Mesenteric fat pad (tissue), 1 donor: ENCODE measurements around the gene GFRA3. TPM values are rescaled to one million over a fixed set of nuclear protein-coding genes. Genes with fewer than 3 reads are reported as not detected.
"Not testable (repeated sequence)": the region's sequence is repeated elsewhere in the genome, so short reads cannot be mapped to it uniquely, and the experiment has no call there.

Experiments
- DNase-seq: peaks from one replicate; pipeline ENCODE4 v3.0.0-alpha.2; 2020; ENCODE audit warnings: low spot score
- total RNA-seq: library from RNA; stranded (reverse); fragmentation: NEBNext Ultra II Directional; extraction: Animal tissue kit (Norgen Biotek cat#: 25700); gene quantifications from one replicate; pipeline ENCODE4 v1.2.1, GENCODE V29; 2021
- donor health status: DM: yes; HTN: yes; CAD: no.

Gene GFRA3
- total RNA-seq, 1 donor from 2014 or later, result not detected

DNA sequence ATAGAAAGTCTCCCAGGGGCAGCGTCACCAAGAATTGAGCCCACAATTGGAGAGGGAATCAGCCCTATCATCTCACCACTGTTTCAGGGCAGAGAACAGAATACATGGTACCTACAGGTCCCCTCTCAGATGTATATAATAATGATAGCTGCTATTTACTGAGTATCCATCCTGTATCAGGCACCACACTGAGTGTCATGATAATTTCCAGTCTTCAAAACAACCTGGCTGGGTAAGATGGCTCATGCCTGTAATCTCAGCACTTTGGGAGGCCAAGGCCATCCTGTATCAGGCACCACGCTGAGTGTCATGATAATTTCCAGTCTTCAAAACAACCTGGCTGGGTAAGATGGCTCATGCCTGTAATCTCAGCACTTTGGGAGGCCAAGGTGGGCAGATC lies 26.6 kb downstream of the GFRA3 start:
- DNase-seq, result not testable (repeated sequence)

DNA sequence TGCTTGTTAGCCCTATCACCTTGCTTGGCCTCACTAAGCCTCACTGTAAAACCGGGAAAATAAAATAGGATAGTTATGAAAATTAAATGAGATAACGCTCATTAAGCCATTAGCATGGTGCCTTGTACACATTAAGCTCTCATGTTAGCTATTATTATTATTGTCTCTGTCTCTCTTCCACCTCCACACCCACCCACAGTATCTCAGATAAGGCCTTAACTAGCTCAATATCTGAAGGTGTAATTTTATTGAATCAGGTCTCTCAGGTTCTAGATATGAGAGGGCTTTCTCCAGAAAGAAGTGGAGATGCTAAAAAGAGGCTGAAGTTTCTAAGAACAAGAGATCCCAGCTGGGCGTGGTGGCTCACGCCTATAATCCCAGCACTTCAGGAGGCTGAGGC lies 27.6 kb downstream of the GFRA3 start:
- no peak for DNase-seq

DNA sequence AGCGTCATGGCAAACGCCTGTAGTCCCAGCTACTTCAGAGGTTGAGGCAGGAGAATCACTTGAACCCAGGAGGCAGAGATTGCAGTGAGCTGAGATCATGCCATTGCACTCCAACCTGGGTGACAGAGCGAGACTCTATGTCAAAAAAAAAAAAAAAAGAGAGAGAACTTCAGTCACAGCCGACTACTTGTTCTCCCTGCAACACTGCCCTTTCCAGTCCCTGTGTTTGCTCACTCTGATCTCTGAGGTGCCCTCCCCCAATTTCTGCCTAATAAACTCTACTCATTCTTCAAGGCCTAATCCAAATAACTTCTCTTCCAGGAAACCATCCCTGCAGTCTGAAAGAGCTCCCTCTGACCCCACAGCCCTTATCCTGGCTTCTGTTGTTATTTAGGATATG lies 28.1 kb downstream of the GFRA3 start:
- DNase-seq, result no peak

DNA sequence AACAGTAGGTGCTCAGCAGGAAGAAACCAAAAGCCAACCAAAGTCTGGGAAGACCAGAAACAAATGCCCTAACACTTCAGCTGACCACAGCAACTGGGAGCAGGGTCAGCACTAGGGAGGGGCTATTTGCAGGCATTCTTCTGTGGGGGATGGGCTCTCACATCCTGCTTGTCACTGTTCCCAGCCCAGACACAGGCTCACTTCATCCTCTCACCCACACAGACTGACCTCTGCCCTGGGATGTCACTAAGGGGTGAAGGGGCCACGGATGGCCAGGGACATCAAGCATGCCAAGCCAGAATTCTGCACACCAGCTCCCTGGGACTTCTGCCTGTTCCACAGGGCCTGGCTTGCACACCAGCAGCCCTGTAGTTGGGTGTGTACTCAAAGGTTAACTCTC lies 28.7 kb downstream of the GFRA3 start:
- no peak for DNase-seq

DNA sequence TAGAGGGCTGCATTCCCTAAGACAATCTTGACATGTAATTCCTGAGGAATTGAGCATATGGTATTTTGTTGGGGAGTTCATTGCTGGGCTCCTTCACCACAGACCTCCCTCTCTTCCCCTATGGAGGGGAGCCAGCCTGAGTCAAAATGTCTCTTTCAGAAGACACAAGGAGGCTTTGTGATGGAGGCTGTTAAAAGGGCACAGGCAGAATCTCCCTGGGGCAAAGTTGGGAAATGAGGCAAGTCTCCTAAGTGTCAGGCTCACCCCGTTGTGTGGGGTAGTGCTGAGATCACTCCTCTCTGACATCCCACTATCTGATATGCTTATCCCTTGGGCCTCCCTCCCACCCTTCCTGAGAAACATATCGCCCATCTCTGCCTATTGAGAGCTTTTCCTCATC lies 30.6 kb downstream of the GFRA3 start:
- no peak for DNase-seq

DNA sequence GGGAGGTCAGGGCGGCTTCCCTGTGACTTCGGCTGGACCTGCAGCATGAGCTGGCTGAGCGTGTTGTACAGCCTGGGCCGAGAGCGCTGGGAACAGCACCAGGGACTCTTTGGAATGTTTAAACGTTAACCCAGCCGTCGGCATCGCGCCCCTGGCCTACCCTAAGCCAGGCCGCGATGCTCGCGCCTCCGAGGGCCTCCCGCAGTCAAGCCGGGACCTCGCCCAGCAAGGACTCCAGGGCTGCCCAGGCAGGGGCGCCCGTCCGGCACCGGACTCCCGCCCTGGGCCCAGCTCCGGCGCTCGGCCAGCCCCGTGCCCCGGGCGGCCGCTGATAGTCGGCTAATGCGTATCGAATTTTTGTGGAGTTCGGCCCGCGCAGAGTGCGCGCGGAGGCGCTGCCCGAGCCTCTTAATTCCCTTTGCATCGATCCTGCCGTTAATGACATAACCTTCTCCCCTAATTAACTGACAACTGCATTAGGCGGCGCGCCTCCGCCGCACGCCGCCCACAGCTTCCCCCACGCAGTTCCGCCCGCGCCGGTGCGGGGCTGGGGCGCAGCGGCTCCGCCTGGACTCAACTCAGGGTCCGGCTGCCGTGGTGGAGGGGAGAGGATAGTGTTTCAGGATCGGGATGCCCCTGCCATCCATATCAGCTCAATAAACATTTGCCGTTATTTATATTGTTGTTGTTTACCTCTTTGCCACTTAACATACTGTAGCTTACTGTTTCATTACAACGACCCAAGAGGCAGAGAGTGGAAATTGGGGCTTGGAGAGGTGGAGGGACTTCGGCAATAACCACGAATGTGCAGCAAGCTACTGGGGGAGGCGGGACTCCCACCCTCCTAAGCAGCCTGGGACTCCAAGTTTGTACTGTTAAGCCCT lies 32.5 kb downstream of the GFRA3 start:
- DNase-seq, result no peak

DNA sequence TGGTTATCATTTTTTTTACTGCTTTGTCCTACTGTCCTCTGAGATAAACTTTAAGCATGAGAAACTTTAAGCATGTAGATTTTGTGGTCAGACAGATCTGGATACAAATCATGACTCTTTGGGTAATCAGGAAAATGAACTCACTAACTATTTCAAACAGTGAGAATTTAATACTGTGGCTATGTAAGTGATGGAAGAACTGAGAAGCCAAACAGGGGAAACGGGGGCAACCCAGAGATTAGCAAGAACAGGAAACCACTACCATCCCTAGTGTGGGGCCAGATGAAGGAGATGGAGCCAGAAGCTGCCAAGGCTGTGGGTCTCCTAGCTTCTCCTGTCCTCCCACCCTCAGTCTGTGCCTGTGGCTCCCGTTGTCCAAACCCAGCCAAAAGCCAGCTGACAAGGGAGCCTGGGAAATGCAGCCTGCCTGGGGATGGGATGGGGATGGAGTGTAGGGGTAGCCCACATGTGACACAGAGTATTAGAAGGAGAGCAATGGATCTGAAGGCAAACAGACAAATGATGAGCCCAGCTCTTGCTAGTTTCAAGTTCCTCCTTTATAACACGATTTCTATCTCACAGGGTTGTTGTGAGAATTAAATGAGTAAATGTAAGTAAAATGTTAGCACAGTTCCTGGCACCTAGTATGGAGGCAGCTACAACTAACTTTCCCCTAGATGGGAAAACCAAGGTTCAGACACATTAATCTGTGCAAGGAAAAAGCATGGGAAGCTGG lies 33.6 kb downstream of the GFRA3 start:
- no peak for DNase-seq

DNA sequence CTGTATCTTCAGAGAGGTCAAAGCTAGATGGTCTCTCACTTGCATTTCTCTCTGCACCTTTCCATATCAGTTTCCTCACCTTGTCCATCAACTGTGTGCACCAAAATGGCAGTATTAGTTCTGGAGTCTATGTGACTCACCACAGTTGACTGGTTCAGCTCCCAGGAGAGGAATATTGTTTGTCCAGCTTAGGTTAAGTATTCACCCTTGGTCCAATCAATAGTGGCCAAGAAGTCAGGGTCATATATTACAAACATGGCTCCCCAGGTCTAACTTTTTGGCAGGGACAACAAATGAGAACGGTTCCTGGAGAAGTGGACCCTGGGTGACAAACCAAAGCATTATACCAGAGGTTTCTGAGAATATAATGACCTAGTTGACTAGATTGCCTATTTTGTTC lies 36.4 kb downstream of the GFRA3 start:
- no peak for DNase-seq

DNA sequence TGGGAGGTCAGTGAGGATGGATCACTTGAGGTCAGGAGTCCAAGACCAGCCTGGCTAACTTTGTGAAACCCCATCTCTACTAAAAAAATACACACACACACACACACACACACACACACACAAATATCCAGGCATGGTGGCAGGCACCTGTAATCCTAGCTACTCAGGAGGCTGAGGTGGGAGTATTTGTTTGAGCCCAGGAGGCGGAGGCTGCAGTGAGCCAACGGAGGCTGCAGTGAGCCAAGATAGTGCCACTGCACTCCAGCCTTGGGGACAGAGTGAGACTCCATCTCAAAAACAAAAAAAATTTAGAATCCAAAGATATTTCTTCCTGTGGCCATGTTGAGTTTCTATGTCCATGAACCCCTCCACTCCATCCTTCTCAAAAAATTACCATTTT lies 39.8 kb downstream of the GFRA3 start:
- DNase-seq, result no peak

DNA sequence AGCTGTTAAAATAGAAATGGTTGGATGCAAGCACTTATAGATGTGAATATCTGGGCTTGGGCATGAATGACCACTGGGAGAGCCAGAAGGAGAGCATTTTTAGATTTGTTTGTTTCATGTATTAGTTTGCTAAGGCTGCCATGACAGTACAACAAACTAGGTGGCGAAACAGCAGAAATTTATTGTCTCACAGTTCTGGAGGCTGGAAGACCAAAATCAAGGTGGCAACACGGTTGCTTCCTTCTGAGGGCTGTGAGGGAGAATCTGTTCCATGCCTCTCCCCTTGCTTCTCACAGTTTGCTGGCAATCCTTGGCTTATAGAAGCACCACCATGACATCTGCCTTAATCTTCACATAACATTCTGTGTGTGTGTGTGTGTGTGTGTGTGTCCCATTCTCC lies 41.1 kb downstream of the GFRA3 start:
- no peak for DNase-seq

DNA sequence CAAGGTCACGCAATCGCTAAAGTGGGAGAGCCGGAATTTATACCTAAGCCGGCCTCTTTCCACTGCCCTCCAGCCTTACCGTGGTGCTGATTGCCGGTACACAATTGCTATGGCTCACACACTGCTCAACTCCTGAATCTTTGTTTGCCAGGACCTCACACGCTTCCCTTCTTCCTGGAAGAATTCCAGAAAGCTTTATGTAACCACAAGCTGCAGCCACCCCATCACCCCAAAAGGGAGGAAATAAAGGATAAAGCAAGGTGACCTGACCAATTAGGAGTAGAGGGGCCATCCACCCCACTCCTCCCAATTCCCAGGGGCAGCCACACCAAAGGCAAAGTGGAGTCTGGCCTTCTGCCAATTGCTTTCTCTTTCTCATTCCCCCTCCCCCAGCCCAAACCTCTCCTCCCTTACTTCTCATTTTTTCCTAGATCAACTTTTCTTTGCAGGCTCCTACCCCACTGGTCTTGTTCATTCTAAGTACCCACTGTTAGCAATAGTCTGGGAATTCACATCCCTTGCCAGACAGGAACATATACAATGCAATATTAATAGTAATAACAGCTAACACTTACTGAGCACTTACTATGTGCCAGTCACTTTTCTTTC lies 43.3 kb downstream of the GFRA3 start:
- no peak for DNase-seq

DNA sequence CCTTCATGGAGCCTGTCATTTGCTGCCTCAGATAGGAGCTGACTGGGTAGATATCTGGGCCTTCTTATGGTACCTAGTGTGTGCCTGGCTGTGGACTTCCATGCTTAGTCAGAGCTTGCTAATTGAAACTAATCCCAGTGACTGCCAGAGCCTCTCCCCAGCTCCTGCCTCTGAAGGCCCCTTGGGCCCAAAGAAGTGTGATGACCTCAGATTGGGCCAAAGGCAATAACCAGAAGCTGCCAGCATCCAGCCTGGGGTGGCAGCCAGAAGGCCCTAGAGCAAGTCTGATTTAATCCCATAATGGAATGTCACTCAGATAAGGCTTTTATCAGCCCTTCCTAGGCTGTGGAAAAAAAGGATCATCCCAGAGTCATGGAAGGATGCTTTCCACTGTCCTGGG lies 44.2 kb downstream of the GFRA3 start:
- DNase-seq, result no peak

DNA sequence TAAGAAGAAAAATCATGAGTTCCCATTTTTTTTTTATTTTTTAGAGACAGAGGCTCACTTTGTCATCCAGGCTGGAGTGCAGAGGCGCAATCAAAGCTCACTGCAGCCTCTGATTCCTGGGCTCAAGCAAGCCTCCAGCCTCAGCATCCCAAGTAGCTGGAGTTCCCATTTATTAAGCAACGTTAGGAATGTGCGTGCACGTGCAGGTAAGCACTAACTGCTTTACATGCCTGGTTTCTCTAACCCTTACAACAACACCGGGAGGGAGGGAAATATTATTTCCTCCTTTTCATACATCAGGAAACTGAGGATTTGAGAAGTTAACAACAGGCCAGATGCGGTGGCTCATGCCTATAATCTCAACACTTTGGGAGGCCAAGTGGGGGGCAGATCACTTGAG lies 45.0 kb downstream of the GFRA3 start:
- no peak for DNase-seq

DNA sequence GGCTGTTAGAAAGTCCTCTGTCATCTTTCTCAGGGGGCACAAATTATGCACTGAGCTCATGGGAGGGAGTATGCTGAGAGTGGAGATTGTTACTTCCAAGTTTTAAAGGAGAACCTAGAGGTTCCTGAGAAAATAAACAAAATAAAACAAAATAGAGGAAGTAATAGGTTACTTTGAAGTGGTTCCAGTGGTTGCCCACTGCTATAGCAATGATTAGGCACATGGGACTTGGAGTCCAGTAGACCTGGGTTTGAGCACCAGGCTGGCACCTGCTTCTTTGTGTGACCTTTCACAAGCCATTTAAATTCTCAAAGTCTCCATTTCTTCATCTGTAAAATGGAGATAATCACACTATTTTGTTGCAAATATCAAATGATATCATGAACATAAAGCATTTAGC lies 47.5 kb downstream of the GFRA3 start:
- DNase-seq, result no peak

DNA sequence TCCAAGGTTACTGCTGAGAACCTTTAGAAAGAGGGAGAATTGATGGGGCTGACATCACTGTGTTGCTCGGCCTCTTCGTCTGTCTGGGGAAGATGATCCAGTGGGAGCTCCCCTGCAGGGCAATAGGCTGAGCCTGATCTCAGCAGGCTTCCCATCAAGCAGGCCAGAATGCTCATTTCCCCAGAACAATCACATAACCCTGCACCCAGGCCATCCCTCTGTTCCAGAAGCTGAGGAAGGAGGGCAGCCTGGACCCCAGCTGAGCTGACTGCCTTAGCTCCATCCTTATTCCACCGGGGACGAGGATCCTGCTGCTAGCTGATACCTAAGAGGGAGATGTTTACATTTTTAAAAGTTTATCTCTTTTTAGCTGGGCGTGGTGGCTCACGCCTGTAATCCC lies 49.7 kb downstream of the GFRA3 start:
- no peak for DNase-seq

DNA sequence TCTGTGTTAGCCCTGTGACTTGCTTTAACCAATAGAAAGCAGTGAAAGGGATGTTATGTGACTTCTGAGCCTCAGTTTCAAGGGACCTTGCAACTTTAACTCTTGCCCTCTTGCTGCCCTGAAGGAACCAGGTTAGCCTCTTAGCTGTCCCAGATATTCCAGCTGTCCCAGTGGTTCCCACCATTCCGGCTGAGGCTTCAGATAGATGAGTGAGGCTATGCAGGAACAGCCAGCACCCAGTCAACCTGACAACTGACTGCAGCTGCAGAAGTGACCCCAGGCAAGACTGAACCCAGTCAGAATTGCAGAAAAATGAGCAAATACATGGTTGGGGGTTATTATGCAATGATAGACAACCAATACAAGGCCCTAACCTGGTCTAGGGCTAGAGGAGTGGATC lies 50.9 kb downstream of the GFRA3 start:
- no peak for DNase-seq

DNA sequence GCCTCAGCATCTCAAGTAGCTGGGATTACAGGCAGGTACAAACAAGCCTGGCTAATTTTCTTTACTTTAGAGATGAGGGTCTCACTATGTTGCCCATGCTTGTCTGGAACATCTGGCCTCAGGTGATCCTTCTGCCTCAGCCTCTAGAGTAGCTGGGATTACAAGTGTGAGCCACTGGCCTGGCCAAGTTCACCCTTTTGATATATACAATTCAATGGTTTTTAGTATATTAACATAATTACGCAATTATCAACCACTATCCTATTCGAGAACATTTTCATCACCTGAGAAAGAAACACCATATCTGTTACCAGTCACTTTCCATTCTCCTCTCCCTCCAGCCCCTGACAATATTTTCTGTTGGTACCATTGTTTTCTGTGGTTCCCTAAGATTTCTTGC lies 57.6 kb downstream of the GFRA3 start:
- no peak for DNase-seq

DNA sequence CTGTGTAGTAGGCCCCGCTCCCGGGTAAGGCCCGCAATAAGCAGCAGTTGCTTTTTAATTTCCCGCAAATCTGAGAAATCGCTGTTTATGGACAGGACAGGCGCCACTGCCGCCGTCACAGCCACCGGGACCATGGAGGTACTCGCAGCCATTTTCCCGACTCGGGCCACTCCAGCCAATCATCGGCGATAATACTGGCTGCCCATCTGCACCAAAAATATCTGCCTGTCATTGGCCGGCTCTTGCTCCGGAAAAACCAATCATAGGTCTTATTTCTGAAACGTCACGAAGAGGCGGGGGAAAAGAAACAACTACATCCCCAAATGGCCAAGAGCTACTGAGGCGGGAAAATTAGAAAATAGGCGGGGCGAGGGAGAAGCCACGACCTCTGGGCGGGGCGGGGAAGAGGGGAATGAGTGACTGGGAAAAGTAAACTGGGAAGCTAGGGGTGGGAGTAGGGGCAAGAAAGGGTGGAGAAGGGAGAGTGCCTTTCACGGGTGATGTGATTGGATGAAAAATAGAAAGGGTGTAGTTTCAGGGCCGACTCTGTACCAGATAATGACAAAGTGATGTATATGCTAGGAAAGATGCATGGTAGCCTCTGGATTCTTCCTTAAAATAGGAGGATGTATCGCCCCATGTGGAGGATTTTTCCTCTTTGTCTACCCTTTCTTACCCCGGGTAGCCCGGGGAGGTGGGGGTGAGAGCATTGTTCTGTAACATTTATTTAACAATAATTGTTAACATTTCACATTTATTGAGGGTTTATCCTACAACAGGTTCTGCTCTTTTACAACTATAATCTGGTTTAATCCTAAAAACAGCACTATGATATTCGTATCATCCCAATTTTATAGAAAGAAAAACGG lies 61.0 kb downstream of the GFRA3 start, which contains the start of gene CDC23:
Gene CDC23, minus strand, starts transcription at position 163 of the 869 bp plus-strand sequence. Its CDS starts 11 bp downstream, at position 152.
- peak; percentile 94 for DNase-seq

DNA sequence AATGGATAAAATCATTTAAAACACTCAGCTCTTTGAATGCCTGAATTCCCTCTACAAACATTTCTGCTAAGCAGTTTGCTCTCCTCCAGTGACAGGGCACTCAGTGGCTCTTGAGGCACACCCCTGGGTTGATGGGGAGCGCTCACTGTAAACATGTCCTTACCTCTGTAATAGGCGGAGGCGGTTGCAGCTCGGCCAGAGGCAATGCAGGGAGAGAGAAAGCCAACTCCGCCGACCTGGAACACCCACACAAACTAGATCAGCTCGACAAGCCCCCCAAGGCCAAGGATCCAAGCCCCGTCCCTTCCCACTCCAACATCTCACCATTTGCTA lies 61.6 kb downstream of the GFRA3 start:
- no peak for DNase-seq

DNA sequence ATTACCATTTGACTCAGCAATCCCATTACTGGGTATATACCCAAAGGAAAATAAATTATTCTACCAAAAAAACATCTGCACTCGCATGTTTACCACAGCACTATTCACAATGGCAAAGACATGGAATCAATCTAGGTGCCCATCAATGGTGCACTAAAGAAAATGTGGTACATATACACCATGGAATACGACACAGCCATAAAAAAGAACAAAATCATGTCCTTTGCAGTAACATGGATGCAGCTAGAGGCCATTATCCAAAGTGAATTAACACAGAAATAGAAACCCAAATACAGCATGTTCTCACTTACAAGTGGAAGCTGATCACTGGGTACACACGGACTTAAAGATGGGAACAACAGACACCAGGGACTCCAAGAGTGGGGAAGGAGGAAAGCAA lies 63.4 kb downstream of the GFRA3 start:
- no peak for DNase-seq
